T-helper 1 cell treated with Interleukin-12 subunit alpha and Interleukin-12 subunit beta and Interleukin-4 antibody, amounts not matched to agents 30 ng/mL and 1 ng/mL, for 36 hours (primary cell): ENCODE results near the gene KIF3C. TPM values are rescaled to one million over a fixed set of nuclear protein-coding genes. Genes with fewer than 3 reads are reported as not detected.

ENCODE experiments used
- intact Hi-C: fragments of 100-400 bp; cut with micrococcal nuclease; formaldehyde crosslinking; loops from one replicate; pipeline ENCODE4 v1.15.1; 2024
- total RNA-seq: library from RNA; stranded (reverse); gene quantifications from 2 replicates; pipeline ENCODE4 v1.2.3, GENCODE V29; 2022

The KIF3C gene
- total RNA-seq, 1 donor from 2014 or later: 5.6 TPM

DNA sequence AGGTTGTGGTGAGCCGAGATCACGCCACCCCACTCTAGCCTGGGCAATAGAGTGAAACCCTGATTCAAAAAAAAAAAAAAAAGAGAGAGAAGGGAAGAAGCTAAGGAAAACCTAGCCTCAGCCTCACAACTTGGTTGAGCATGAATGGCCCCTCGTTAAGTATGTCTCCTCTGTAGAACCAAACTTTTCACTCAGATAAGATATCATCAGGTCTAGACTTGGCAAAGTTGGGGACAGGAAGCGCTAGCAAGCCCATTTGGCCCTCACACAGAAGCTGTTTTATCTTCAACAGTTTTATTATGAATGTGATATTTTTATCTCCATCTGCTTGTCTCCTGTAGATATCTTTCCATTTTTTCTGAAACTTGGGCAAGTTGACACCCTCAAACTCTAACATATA is 100.5 kb downstream of the KIF3C start:
- intact Hi-C loops: no loop called here

DNA sequence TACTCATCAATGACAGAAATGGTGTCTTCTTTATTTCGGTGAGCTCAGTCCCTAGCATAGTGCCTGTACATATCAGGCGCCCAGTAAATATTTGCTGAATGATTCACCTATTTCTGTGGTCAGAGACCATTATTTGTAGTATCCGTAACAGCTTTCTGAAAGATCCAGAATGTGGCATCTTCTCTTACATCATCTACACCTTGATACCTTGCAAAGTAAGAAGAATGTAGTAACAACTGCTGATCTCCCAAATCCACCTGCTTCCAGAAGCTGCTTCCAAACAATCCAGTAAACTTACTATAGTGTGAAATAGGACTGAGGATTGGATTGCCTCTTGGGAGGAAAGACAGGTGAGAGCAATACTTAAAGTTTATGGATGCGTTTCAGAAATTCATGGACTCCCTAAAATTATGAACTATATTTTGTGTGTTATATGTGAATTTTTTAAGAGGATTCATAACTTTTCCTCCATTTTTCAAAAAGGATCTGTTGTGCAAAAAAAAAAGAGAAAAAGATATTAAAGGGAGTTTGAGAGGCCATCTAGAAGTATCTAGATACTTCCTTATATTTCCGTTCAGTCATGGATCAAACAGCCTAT is 103.1 kb downstream of the KIF3C start:
- intact Hi-C loops: loop anchor here (2.0 to 10.0 kb wide), 7 partner anchors 62 to 1832 kb away; partner anchors contain the start of genes CCDC121, FKBP1B, GPN1 and SF3B6

GRCh38 chr2:25878361-25879132 is 103.8 kb downstream of the KIF3C start, which contains the start of gene ASXL2:
ASXL2 (minus strand) TSS chr2:25878487; CDS start chr2:25878222, 265 bp downstream.
- intact Hi-C loops: loop anchor here (1.0 to 10.0 kb wide), 18 partner anchors 26 to 1831 kb away; partner anchors contain the start of genes ADGRF3, CCDC121, DTNB and FKBP1B

GRCh38 chr2:25877431-25878360 is 104.6 kb downstream of the KIF3C start:
- intact Hi-C loops: loop anchor here (1.0 to 10.0 kb wide), 18 partner anchors 25 to 1830 kb away; partner anchors contain the start of genes ADGRF3, CCDC121, DTNB and FKBP1B

Other genes with a start within 250 kb of the KIF3C start
- gene ASXL2, start 104.0 kb downstream of the KIF3C start, total RNA-seq: 38.3 and 43.4 TPM in 2 replicates
- 117 and 126 TPM in 2 replicates for gene RAB10, start 51.6 kb upstream of the KIF3C start, total RNA-seq
- gene GAREM2, start 190.6 kb upstream of the KIF3C start, total RNA-seq: 4.6 and 6.1 TPM in 2 replicates